ENCODE results near the gene GADD45B.
"Not testable (repeated sequence)": the region's sequence is repeated elsewhere in the genome, so short reads cannot be mapped to it uniquely, and the experiment has no call there.

GRCh38 chr19:2493448-2493847 is 17.5 kb downstream of the GADD45B start:
- not testable (repeated sequence) for TF ChIP-seq CTCF (conservative IDR thresholded peaks at IDR 0.05); EZH2 (IDR thresholded peaks at IDR 0.05; ENCODE audit: low read depth)
